ENCODE measurements around the gene ANXA8L1.
"Not testable (repeated sequence)": the region's sequence is repeated elsewhere in the genome, so short reads cannot be mapped to it uniquely, and the experiment has no call there.

The ANXA8L1 gene

GRCh38 chr10:46398212-46398886 is 22.8 kb downstream of the ANXA8L1 start:
- FAIRE-seq, result not testable (repeated sequence)

GRCh38 chr10:46409556-46409955 is 34.0 kb downstream of the ANXA8L1 start:
- not testable (repeated sequence) for FAIRE-seq

GRCh38 chr10:46411123-46411522 is 35.5 kb downstream of the ANXA8L1 start:
- FAIRE-seq, result not testable (repeated sequence)

- not testable (repeated sequence) for FAIRE-seq
These were observed 37.1 kb downstream of the ANXA8L1 start for GRCh38 chr10:46412665-46413064.

- not testable (repeated sequence) for FAIRE-seq
These were observed 39.7 kb downstream of the ANXA8L1 start for GRCh38 chr10:46415291-46415690.

GRCh38 chr10:46418283-46418682 is 42.7 kb downstream of the ANXA8L1 start:
- FAIRE-seq, result not testable (repeated sequence)

- not testable (repeated sequence) for FAIRE-seq
These were observed 44.2 kb downstream of the ANXA8L1 start for GRCh38 chr10:46419570-46420379.

GRCh38 chr10:46423550-46423949 is 48.0 kb downstream of the ANXA8L1 start:
- not testable (repeated sequence) for FAIRE-seq

GRCh38 chr10:46440942-46441341 is 65.4 kb downstream of the ANXA8L1 start:
- FAIRE-seq, result not testable (repeated sequence)
